NCI-H1105 treated with DMSO at 0.1 percent for 48 hours (cell line): ENCODE measurements around the gene POLR1D.
A peak's percentile ranks its signal among the peaks of the same experiment; 100 is the strongest.
"Not testable (repeated sequence)": the region's sequence is repeated elsewhere in the genome, so short reads cannot be mapped to it uniquely, and the experiment has no call there.

Source experiments
- DNase-seq: peaks from one replicate; lab custom pipeline; 2025; lab: John Stamatoyannopoulos, UW

The POLR1D gene

GRCh38 chr13:27617881-27618321, 3.8 kb upstream of the POLR1D start:
- no peak for DNase-seq

- DNase-seq: no peak
Observed at GRCh38 chr13:27619093-27619727, 2.5 kb upstream of the POLR1D start.

GRCh38 chr13:27619728-27620376, 1.8 kb upstream of the POLR1D start:
- DNase-seq: peak; percentile 24

DNA sequence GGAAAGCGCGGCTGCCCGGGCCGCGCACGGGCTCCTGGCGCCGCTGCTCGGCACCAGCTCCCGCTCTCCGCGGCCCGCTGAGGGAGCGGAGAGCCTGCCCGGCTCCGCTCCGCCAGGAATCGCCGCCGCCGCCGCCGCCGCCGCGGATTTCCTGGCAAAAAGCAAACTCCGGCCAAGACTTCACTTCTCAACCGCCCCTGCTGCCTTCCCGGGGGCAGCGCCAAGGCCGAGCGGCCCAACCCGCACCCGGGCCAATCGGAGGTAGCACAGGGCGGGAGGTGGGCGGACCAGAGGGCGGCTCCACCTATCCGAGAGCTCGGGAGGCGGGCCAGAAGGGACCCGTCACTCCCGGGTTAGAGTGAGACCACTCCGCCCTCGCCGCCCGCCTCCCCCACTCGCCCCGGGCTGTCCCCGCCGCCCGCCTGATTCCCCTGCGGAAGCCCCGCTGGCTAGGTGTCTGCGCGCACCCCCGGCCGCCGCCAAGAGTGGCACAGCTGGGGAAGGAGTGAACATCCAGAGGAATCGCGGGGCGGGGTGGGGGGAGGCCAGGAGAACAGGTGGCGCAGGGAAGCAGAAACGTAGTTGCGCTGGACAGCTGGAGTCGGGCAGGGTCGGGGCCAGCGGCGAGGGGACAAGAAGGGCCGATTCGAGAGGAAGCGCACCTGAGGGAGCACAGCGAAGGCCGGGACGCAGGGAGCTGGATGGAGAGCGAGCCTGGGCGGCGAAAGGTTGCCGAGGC, 1.1 kb upstream of the POLR1D start, which contains the start of gene LNX2:
TSS of gene LNX2 (minus strand) at position 153 of the 739 bp plus-strand sequence. CDS start 38,826 bp downstream, outside the sequence.
- peak; percentile 79 for DNase-seq

DNA sequence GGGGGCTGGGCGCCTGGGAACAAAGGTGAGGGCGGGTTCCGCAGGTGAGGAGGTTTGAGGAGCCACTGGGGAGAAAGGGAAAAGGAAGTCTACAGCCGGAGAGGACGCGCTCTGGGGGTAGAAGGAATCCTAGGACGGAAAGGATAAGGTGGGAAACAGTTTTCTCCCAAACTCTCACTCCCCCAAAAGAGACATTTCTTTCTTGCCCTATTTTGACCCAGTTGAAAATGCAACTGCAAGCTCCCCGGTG, 651 bp upstream of the POLR1D start:
- DNase-seq: peak; percentile 61

DNA sequence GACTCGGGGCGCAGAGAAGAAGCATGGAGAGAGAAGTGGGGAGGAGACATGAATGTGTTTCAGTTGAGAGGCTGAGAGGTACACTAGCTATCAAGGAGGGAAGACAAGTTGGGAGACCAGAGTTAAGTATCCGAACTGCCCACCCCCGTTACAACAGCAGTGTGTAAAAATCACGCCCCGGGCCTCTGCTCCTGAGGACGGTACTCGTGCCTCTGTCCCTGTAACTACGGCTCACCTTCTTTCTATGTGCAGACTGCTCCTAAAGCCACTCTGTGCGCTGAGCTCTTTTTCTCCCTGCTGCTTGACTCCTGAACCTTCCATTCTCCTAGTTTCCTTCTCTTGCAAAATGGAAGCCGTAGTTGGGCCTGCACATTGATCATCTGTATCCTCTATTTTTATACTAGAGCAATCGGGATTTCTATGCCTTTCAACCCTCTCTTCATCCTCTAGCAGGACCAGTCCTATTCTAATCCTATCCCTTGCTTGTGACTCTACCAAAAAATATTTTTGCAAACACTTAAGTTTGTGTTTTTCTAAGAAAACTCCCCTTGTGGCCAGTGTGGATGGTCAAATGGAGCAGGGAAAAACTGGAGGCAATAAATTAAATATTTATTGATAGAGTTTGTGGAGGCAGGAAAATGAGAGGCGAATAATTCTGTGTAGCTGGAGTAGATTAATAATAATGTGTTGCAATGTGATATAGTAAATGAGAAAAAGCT, 569 bp downstream of the POLR1D start:
- DNase-seq: no peak

DNA sequence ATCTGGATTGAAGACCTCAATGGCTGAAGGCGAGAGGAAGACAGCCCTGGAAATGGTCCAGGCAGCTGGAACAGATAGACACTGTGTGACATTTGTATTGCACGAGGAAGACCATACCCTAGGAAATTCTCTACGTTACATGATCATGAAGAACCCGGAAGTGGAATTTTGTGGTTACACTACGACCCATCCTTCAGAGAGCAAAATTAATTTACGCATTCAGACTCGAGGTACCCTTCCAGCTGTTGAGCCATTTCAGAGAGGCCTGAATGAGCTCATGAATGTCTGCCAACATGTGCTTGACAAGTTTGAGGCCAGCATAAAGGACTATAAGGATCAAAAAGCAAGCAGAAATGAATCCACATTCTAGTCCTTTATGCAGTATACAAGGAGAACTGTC, 1.2 kb downstream of the POLR1D start:
- DNase-seq: no peak

DNA sequence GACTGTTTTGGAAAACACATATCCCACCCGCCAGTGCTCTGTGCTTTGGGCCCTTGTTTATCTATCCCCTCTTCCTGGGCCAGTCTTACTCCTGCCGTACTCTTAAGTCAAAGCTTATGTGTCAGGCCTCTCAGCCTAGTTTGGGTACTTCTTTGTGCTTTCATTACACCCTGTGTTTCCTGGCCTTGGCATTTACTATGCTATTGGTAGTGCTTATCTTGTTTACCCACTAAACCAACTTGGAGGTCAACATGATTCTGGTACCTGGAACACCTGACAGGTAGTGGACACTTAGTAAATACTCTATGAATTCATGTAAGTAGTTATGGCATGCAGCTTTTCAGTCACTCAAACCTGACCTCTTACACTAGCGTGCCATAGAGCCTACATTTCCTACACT, 2.4 kb downstream of the POLR1D start:
- DNase-seq: no peak

DNA sequence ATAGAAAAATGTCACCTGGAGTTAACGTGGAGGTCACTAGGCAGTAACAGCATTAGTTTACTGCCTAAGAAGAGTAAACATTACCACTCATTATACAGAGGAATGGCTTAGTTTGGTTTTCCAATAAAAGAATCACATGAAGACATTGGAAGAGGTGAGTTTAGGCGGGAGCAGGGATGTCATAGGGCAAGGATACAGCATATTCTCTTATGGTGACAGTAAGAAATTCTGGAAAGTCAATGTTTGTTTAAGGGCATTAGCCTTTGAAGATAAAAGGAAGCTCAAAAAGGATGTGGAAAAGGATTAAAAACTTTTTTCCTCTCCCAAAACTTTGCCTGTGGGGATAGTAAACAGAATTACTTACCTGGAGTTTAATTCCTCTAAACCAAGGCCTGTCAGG, 4.1 kb downstream of the POLR1D start:
- no peak for DNase-seq

DNA sequence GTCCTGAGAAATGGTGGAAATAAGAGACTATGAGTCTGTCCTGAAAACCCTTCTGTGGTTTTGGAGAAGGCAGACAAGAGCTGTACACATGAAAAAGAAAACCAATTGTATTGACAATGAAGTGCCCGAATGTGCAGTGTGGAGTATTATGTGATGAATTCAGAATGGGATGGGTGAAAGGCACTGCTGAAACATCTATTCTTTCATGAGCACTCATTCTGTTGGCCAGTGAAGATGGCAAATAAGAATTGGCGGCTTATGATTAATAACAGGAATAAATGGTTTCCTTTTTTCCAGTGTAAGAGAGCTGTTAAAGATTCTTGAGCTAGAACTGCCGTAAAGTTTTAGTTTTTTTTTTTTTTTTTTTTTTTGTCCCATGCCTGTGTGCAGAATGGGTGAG, 5.7 kb downstream of the POLR1D start:
- DNase-seq: no peak

DNA sequence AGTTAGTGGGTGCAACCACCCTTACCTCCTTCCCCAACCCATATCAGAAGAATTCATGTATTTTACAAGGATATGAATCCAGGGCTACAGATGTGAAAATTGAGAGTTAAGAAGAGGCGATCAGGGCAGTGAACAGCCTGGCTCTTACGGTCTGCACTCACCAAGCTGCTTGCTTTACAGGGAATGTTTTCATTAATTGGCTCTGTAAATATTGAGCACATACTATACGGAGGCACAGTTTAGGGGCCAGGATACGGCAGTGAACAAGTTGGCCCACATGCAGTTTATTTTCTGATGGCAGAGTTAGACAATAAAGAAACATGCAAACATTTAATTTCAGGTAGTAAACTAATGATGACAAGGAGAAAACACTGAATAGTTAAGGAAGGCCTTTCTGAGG, 6.4 kb downstream of the POLR1D start:
- no peak for DNase-seq

GRCh38 chr13:27628766-27629165, 7.1 kb downstream of the POLR1D start:
- DNase-seq: not testable (repeated sequence)

- no peak for DNase-seq
Observed at GRCh38 chr13:27631156-27631555, 9.5 kb downstream of the POLR1D start.

DNA sequence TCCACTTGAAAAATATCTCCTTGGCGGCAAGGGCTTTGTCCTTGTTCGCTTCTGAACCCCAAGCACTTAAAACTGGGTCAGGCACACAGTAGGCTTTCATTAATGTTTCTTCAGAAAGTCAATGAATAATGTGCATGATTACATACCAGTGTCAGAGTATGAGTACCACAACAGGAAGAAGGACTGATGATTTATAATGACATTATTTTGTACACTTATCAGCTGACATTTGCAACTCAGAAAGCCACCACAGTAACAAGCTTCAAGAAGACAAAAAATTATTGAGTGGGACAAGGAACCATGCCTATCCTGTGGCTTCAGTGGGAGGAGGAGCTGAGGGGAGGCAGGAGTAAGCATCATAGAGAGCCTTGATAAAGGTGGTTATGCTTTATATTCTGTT, 10.0 kb downstream of the POLR1D start:
- no peak for DNase-seq

DNA sequence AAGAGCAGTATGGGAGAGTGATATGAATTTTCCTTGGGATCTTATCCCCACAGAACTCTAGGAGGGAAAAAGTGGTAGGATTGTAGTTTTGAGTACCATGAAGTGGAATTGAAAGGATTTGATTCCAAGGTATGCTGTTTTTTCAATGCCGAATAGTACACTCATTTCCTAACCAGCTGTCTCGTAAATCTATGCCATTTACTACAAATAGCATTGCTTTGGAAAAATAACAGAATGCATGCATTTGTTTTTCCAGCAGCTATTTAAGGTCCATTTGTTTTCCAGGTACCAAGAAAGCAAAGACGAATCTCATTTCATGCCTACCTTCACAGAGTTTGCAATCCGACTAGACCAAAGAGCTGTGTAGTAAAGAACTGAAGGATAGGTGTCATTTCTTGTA, 10.5 kb downstream of the POLR1D start:
- no peak for DNase-seq

- no peak for DNase-seq
Observed at GRCh38 chr13:27632648-27633047, 11.0 kb downstream of the POLR1D start.

DNA sequence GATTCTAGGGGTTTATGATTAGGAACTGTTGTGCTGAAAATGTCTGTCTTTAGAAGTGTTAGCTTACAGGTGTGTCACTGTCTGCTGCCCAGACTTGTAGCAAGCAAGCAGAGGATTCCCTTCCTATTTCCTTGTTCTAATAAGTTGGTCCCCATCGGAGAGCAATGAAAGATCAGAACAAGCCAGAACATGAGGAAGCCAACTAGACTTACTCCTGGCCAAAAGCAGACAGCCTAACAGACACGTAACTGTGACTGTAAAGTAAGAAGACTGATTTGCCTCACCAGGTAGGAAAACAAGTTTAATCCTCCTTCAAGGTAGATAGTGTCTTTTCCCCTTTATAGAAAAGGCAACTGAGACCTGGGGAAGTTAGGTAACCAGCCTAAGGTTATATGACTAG, 12.5 kb downstream of the POLR1D start:
- DNase-seq: no peak

DNA sequence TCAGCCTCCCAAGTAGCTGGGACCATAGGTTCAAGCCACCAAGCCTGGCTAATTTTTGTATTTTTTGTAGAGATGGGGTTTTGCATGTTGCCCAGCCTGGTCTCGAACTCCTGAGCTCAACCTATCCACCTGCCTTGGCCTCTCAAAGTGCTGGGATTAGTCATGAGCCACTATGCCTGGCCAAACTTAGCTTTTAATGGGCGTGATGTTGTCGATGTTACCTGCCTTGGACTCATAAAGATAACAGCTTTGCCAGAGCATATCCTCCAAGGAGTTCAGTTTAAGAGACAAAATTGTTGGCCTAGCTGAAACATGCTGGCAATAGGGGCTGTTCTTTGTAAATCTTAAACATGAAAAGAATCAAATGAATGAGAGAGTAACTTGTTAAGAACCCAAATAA, 13.1 kb downstream of the POLR1D start:
- no peak for DNase-seq

GRCh38 chr13:27635266-27635665, 13.6 kb downstream of the POLR1D start:
- DNase-seq: no peak

GRCh38 chr13:27636589-27637288, 15.0 kb downstream of the POLR1D start:
- DNase-seq: peak; percentile 65

- DNase-seq: no peak
Observed at GRCh38 chr13:27637289-27637626, 15.6 kb downstream of the POLR1D start.

DNA sequence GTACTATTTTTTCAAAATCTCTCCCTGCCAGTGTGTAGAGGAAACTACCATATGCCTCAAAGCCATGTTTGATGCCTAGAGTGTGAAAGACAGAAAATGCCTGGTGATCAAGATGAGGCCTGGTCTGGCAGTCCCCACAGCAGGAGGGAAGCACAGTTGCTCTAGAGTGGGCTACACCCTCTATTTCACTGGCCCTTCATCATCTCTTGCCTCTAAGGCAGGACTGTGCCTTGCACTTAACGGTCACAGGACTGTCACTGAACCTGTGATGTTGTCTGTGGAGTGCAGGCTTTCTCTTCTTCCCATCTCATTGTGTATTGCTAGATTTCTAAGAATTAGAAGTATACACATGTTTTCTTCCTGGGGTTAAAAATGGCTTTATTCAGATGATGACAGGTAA, 16.3 kb downstream of the POLR1D start:
- DNase-seq: no peak
